CMK (cell line): ENCODE results near the gene IRS2.

Source experiments
- DNase-seq: peaks from one replicate; pipeline ENCODE4 v3.0.0-alpha.2; 2010; ENCODE audit warnings: low read depth

IRS2 gene

DNA sequence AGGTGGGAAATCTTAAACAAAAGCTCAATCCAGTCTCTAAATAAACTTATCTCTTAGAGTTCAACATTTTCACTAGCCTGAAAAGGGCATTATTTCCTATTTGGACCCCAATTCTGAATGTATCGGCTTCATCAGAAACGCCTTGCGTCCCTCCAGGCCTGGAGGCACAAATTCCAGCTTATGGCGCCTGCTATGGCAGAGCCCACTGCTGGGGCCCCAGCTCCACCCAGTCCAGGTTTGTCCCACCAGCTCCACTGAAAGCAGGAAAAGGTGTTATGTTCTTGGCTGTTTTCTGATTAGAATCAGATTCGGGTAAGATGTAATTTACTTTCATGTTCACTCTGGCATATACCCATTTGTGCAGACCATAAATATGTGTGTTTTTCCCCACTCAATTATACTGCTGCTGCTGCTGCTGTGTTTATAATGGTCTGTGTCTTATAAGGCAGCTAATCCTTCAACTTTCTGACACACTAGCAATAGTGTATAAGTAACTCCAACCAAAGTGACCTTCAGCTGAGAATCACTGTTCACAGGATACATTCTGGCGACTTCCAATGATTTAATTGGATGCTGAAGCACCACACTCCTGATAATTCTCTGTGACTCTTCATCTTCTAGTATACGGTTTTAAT, 6.4 kb downstream of the IRS2 start:
- no peak for DNase-seq

DNA sequence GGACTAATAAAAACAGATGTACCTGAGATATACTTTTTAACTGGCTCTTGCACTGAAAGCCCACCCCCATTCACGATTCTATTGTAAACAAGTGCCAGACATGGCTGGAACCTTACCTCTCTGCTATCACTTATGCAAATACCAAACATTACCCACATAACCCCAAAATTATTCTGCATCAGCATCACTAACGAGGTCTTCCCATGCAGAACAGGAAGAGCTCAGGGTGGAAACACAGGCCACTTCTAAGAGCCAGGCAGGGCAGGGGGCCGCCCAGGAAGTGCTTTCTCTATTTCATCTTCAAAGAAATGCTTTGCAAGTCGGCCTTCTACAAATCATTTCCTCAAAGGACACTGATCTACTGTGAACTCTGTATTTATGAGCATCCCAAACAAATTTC, 7.3 kb downstream of the IRS2 start:
- DNase-seq = no peak

DNA sequence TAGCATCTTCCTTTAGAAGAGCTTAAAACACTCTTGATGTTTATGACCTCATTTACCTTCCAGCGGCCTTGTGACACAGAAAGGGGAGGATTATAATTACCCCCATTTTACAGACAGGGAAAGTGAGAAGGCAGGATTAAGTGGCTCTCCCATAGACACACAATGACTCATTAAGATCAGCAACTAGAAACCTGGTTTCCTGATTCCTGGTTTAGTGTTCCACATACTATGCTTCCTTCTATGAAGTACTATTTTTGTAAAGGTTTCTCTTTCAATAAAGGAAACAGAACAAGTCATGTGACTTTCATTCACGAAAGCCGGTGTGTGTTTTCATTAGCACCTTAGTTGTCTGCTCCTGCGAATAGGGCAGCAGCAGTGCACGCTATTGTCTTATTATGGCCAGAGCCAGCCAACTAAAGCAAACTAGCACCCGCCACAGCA, 8.3 kb downstream of the IRS2 start:
- no peak for DNase-seq

DNA sequence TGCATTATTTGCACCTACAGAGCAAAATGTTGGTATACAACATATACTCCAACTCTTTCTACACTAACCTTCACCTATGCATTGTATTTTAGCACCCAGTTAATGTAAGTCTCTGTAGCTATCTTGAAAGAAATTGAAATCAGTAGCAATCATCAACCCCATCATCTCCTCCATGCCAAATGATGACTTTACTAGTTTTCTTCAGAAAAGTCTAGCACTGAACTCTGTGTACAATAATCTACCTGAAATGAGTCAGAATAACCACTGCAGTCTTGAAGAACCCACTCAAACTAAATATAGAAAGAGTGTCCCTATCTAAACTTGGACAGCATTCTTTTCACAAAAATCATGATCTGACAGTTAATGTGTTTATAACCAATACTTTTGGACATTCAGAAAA, 9.8 kb downstream of the IRS2 start:
- no peak for DNase-seq

DNA sequence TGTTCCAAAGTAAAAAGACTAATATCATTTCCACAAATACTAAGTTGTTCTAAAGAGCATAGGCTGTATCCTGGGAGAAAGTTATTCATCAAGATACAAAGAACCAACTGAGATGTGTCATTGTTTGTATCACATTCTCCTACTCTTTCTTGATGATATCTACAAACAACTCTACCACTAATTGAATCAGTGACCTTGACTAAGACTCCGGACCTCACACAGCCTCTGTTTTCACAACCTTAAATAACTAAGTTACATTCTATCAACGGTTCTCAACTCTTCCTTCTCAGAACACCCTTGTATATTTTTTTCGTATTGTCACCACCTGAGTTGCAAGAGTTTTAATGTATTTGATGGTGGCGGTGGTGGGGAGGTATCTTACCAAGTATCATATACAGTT, 12.6 kb downstream of the IRS2 start:
- no peak for DNase-seq

DNA sequence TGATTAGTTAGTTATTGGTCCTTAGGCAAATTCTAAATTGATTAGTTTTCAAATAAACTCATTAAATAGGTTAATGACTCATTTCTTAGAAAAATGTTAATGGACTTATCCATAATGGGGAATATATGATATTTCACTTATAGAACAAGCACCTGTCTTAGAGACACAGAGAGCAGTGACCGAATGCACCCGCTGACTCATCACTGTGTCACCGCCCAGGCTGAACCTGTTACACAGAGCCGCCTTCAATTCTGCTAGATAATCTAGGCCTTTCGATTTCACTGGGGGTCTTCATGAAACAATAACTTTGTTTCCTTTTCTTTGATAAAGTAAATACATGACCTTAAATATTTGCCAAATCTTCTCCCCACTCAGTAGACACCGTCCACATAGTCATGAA, 13.1 kb downstream of the IRS2 start:
- no peak for DNase-seq

DNA sequence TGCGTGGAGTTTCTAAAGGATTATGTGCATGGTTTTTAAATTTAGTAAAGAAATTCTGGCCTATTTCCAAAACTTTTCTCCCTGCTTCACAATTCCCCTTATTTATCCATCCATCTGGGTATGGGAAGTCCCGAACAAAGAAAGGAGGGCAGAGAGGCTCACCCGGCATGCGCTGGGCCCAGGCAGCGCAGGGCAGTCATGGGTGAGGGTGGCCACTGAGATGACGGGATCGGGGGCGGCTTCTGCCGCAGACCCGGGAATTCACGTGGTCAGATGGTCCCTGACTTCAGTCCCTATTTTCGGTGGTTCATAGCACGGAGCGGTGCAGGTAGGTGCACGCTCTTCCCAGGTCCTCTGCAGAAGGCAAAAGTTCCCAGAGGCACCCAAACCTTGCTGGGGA, 14.5 kb downstream of the IRS2 start:
- no peak for DNase-seq

DNA sequence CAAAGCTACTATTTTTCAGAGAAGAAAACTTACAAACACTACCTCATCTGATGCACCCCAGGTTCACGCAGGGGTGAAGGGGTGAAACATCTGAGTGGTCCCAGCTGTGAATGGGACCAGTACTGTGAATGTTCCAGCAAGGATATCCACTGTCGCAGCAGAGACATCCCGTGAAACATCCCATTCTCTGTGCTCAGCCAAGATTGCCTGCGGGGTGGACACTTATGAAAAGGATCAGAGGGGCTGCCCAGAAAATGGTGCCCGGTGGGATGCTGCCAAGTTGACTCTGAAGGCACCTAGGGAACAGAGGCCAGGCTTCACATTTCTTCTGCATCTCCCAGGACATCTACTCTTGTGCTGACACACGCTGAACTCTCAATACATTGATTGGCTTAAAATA, 15.9 kb downstream of the IRS2 start:
- no peak for DNase-seq

DNA sequence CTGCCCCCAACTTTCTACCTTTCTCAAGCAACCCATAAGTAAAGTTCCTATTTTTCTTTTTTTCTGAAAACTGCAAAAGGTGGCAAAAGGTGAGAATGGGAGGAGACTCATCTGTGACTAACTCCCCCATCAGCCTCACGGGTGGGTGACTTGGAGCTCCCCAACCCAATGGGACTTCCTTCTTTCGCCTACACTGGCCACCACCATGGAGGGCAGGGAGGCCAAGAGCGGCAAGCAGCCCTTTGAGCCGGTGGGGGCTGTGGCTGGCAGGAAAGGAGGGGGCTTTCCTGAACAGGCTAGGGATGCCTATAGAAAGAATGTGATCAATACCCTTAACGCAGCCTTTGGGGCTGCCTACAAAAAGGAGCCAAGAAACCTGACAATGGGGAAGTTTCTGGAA, 16.5 kb downstream of the IRS2 start:
- no peak for DNase-seq

DNA sequence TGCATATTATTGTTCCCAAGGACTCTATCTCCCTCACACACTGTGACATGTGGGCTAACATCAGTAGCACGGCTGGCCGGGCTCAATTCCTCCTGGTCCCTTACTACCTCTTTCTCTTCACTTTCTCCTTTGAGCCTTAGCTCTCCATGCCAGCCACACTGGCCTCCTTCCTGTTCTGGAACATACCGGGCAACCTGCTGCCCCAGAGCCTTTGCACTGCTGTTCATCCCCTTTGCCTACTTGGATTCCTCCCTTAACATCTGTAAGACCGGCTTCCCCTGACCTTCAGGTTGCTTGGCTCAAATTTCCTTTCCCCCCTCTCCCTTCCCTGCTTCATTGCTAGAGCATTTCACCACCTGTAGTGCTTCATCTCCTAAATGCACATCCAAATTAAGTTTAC, 17.1 kb downstream of the IRS2 start:
- DNase-seq = no peak

DNA sequence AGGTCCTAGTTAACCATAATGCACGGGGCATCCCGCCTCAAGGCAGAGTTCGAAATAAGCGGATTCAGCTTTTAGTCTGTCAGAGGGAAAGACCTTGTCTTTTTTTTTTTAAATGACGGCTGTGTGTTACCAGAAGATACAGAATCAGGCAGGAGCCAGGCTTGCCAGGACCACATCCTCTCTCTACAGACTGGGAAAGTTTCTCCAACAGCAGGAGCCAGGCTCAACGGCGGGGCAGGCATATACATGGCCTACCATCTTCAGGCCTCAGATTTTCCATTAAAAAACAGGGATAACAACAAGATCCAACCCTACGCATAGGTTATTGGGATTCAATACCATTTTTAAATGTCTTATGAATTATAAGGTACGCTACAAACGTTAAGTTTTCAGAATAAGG, 17.8 kb downstream of the IRS2 start:
- no peak for DNase-seq

DNA sequence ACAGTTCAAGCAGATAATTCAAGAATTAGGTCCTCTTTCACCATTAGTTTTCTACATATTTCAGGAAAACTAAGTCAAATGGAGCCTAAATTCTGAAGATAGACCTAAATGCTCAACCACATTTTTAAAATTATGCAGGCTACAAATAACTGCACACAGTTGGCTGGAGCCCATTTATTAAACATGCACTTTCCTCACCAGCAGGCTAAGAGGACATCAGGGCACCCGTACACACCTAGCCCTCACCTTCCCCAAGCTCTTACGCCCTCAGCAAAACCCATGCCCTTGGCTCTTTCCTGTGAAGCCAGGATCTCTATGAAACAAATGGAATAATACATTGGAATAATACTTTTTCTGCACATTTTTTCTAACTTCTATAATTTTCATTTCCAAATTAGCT, 18.2 kb downstream of the IRS2 start:
- DNase-seq = no peak

DNA sequence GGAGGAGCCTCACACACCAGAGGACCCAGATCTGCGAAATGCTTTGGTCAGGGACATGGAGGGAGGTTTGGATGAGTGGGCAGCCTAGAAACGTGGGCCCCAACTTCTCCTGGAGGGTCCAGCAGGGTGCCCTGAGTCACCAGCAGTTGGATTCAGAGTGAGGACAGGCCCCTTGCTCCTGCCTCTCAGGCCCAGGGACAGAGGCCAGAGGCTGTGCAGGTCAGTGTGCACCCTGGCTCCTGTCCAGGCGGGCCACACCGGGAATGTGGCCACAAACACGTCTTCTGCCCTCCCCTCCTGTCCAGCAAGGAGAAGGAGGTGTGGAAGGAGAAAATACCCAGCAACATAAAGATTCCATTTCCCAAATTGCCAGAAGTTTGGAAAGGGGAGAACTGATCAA, 19.4 kb downstream of the IRS2 start:
- no peak for DNase-seq

DNA sequence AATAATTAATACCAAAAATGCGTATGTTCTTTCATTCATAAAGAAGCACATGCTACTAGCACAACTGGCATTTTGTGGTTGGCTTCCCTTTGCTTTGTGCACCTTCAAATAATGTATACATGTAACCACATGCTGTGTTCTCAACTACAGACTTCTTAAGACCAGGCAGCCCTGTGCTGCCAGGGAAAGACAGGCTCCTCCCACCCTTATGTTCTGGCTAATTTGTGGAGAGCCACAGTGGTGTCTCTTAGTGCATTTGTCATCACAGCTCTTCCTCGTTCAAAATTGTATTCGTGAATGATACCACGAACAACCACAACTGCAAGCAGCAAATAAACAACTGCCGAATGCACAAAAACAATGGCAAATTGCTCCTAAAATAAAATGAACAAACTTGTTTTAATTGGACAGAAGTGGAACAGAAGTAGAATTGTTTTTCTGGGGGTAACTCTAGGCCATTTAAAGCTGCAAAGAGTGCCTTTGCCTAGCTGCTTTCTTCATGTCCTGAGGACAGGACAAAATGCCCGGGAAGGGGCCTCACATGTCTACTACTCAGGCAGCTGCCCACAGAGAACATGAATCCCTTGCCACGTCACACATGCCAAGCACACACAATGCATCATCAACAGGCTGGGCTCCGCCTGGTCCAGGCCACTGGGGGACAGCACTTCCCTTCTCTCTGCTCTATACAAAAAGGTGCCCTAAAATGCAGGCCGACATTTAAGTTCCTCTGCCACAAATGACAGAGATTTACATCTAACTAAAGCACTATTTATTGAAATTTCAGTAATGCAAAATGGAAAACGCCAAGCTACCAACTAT, 21.7 kb downstream of the IRS2 start:
- no peak for DNase-seq

DNA sequence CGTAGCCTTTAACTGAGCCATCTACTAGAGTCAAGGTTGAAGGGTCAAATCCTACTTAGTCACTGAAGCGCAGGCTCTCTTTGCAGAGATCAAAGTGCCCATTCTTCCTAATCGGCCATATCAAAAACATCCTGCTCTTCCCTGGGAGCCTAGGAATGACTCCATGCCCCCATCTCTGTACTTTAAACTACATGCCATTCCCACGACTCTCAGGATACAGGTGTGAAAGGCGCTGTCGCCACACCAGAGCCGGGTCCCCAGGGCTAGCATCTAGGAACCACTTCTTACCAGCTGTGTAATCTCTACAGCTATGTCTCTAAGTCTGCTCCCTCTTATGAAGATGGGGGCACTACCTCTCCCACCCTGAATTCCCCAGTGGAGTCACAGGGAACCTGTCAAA, 22.3 kb downstream of the IRS2 start:
- DNase-seq = no peak

DNA sequence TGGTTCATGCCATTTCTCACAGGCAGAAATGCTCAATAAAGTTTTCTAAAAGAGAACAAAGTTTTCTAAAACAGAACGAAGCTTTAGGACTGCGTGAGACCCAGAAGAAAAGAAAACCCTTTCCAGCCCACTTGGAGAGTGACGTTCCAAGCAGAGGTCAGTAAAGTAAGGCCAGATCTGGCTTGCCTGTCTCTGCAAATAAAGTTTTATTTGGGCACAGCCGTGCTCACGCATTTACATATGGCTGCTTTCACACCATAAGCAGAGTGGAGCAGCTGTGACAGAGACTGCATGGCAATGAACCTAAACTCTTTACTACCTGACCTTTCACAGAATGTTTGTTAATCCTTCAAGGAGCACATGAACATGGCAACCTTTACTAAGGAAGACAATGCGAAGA, 23.6 kb downstream of the IRS2 start:
- no peak for DNase-seq

DNA sequence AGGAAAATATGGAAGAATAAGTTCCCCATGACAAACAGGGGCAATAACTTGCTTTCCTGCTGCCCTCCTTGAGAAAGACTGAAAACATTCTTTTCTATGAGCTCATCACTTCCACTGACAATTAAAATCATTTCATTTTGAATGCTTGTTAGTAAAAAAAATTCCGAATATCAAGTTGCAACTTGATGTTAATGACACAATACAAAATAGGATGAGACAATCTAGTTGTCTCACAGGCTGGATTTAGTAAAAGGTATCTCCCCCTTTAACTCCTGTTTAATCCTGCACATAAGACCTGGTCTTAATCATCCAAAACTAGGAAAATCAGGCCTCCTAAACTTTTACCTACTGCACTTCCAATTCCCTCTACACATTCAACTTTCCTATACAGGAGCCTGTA, 24.7 kb downstream of the IRS2 start:
- DNase-seq = no peak

DNA sequence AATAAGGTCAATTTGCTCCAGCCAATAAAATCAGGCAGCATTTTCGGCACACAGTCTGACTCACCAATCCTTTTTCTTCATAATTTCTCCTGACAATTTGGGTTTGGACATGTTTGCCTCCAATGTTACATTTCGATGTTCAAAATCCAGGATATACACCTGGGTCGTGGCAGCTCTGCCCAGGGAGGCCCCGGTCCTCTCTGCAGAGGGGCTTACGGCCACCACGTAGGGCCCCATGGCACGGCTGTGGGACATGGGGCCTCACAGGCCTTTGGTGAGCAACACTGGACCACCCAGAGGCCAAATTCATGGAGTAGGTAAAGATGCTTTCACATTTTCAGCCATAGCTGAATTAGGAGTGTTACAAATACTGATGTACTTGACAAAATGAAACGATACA, 25.4 kb downstream of the IRS2 start:
- DNase-seq = no peak

DNA sequence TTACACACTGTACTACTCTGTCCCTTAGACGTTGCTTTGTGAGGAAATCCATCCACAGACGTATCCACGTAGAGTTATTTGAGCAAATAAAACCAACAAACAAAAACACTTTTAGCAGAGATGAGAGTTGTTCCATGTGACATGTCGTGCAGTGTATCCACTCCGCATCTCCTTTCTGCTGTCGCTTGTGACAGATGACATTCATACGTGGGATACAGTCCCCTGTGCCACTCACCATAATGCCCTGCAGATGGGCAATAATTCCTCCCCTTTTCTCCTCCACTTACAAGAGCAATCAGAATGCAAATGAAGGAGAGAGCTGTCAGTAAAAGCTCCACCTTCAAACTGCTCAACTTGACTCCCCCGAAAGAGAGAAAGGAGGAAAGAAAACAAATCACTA, 26.0 kb downstream of the IRS2 start:
- DNase-seq = no peak

DNA sequence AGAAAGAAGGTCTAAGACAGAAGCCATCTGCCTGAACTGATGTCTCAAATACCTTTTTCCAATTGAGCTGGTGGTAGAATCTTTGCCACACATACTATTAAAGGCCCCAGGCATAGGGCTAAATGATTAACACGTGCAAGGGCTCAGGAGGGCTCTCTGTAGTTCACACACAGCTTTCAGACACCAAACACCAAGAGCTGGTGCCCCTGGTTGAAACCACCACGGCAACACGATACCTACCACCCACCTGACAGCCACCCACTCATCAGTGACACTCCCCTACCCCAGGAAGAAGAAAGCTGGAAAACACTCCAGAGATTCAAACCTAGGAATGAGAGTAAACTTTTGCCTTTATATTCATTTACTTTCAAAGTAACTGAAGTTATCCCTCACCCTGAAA, 26.8 kb downstream of the IRS2 start:
- DNase-seq = no peak

DNA sequence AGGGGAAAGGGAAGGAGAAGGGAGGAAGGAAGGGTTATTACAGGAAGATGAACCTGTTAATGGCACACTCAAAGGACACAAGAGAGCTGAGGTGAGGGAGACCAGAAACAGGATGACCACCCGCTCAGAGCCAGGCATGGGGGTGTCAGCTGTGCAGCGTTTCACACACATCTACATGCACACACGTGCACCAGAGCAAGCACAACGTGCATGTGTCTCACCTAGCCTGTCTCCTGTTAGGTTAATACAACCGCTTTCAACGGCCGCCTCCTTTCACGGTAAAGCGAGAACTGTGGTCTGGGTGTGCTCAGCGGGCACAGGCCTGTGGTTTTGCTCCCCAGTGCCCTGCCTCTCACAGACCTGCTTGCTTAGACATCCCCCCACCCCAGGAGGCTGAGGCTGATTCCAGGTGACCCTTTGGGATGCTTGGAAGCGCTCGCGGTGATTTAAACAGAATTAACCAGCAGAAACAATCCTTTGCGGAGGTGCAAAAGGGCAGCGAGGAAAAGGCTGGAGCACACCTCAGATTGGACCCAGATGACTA, 27.4 kb downstream of the IRS2 start:
- DNase-seq = no peak

DNA sequence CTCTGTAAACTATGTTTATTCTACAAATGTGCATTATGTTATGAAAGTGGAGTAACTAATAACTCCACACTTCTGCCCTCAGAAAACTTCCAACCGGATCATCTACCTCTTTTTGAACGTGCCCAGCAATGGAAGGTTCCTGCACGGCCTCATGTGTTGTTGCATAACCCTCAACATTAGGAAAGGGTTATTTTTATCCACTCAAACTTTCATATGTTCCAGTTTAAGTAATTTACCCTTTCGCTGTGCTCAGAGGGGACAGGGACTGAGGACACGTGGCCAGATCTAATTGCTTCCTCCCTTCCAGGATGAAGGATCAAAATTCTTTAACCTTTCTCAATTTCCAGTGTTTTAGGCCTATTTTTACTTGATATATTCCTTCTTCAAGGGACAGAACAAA, 29.6 kb downstream of the IRS2 start:
- no peak for DNase-seq

DNA sequence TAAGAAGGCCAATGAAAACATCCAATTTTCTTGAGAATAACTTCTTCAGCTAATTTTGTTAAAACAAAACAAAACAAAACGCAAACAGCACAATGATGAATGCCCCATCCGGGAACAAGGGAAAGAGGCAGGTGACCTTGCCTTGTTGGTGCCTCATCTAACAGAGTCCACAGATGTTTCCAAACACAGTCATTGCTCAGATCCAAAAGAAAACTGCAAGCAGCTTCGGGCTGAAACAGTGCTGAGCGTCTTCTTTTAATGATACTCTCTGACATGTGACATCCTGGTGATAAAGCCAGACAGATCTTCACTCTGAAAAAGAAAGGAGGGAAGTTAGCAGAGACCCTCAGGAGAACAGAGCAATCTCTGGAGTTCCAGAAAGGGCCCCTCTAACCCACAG, 30.4 kb downstream of the IRS2 start:
- DNase-seq = no peak

DNA sequence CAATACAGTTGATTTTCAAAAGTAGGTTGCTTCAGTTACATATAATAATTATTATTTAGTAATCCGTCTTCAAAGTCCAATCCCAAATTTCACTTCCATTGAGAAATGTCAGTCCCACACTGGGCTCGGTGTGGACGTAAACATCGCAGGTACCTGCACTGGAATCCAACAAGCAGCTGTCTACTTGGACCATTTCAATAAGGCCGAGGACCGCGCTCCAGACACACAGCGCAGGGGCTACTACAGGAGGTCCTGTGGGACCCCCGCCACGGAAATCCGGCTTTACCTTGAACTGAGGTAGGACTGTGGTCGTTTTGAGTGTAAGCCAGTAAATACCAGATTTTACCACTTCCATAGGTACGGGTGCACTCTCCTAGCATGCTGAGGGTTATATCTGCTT, 30.8 kb downstream of the IRS2 start:
- DNase-seq = no peak
